K562 (cell line): Measurements from ENCODE around the gene BEND4.

Experiments
- EZH2 ChIP-seq: IDR thresholded peaks from 2 replicates; pipeline ENCODE4 v1.6.1; 2012; ENCODE audit warnings: low read depth, mild to moderate bottlenecking, inconsistent platforms, low read length, borderline replicate concordance
- HNRNPLL ChIP-seq: fragments of 200-400 bp; formaldehyde crosslinking; IDR thresholded peaks from 2 replicates; pipeline ENCODE4 v1.6.1; 2017; ENCODE audit warnings: low read length, low read depth, mild to moderate bottlenecking; ENCODE audit not compliant: poor library complexity, severe bottlenecking
- RBBP5 ChIP-seq: fragments of 200-600 bp; sonication (generic); IDR thresholded peaks from 2 replicates; pipeline ENCODE4 v1.6.1; 2012; ENCODE audit warnings: borderline replicate concordance, mild to moderate bottlenecking, low read length, control low read depth, inconsistent platforms; ENCODE audit not compliant: insufficient read depth, poor library complexity, severe bottlenecking
- SP1 ChIP-seq: sonication (generic); formaldehyde crosslinking; IDR thresholded peaks from 2 replicates; pipeline ENCODE4 v1.8.1; 2022; ENCODE audit warnings: mild to moderate bottlenecking, missing genetic modification reagents
- ZNF316 ChIP-seq: fragments of 450-650 bp; IDR thresholded peaks from 2 replicates; pipeline ENCODE4 v1.6.1; 2016
- TF ChIP-seq, protein P1 (sequence below): sonication (generic); formaldehyde crosslinking; IDR thresholded peaks from 2 replicates; pipeline ENCODE4 v1.8.0; 2022; ENCODE audit warnings: mild to moderate bottlenecking, missing genetic modification reagents, borderline replicate concordance

DNA sequence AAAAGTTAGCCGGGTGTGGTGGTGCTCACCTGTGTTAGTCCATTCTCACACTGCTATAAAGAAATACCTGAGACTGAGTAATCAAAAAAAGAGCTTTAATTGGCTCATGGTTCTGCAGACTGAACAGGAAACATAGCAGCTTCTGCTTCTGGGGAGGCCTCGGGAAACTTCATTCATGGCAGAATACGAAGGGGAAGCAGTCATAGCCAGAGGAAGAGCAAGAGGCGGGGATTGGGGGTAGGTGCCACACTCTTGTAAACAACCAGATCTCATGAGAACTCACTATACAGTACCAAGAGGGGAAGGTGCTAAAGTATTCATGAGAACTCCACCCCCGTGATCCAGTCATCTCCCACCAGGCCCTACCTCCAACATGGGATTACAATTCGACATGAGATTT is 64.1 kb downstream of the BEND4 start:
- TF ChIP-seq EZH2, result no peak
- TF ChIP-seq HNRNPLL, result no peak
- TF ChIP-seq, protein P1, sequence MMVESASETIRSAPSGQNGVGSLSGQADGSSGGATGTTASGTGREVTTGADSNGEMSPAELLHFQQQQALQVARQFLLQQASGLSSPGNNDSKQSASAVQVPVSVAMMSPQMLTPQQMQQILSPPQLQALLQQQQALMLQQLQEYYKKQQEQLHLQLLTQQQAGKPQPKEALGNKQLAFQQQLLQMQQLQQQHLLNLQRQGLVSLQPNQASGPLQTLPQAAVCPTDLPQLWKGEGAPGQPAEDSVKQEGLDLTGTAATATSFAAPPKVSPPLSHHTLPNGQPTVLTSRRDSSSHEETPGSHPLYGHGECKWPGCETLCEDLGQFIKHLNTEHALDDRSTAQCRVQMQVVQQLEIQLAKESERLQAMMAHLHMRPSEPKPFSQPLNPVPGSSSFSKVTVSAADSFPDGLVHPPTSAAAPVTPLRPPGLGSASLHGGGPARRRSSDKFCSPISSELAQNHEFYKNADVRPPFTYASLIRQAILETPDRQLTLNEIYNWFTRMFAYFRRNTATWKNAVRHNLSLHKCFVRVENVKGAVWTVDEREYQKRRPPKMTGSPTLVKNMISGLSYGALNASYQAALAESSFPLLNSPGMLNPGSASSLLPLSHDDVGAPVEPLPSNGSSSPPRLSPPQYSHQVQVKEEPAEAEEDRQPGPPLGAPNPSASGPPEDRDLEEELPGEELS (CRISPR knock-in tag), result no peak
- no peak for TF ChIP-seq RBBP5
- no peak for TF ChIP-seq ZNF316
- TF ChIP-seq SP1, result no peak
